Measurements from ENCODE around the gene FAM184B.

DNA sequence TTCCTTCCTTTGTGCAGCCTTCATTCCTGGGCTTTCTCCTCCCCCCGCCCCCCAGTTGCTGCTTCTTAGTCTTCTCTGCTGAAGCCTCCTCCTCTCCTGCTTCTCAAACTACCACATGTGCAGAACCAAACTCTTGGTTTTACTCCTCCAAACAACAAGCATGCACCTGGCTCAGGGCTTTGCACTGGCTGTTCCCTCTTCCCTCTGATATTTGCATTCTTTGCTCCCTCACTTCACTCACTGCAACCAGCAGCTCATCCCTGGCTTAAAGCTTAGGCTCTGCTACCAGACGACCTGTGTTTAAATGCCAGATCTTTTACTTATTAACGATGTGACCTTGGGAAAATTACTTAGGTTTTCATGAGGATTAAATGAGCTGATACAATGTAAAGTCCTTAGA lies 115.6 kb downstream of the FAM184B start:
- TF ChIP-seq, protein P1, sequence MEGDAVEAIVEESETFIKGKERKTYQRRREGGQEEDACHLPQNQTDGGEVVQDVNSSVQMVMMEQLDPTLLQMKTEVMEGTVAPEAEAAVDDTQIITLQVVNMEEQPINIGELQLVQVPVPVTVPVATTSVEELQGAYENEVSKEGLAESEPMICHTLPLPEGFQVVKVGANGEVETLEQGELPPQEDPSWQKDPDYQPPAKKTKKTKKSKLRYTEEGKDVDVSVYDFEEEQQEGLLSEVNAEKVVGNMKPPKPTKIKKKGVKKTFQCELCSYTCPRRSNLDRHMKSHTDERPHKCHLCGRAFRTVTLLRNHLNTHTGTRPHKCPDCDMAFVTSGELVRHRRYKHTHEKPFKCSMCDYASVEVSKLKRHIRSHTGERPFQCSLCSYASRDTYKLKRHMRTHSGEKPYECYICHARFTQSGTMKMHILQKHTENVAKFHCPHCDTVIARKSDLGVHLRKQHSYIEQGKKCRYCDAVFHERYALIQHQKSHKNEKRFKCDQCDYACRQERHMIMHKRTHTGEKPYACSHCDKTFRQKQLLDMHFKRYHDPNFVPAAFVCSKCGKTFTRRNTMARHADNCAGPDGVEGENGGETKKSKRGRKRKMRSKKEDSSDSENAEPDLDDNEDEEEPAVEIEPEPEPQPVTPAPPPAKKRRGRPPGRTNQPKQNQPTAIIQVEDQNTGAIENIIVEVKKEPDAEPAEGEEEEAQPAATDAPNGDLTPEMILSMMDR (conservative IDR thresholded peaks at IDR 0.05; ENCODE audit: low read length), result no peak
- no peak for TF ChIP-seq EZH2phosphoT487 (IDR thresholded peaks at IDR 0.05; ENCODE audit: borderline replicate concordance)
